Type B pancreatic cell (in vitro differentiated cells): ENCODE measurements around the gene C1orf159. TPM values are rescaled to one million over a fixed set of nuclear protein-coding genes. Genes with fewer than 3 reads are reported as not detected.
A peak's percentile ranks its signal among the peaks of the same experiment; 100 is the strongest.

Source experiments
- DNase-seq: peaks from one replicate; pipeline ENCODE4 v3.0.0; 2021; ENCODE audit warnings: mixed read lengths; ENCODE audit not compliant: unreplicated experiment; ENCODE audit errors: extremely low spot score
- H3K27ac Mint-ChIP-seq: 2 replicates; pipeline ENCODE4 v1.8.0; 2021; ENCODE audit warnings: mild to moderate bottlenecking, mixed read lengths
- H3K27me3 Mint-ChIP-seq: 2 replicates; pipeline ENCODE4 v1.8.0; 2021; ENCODE audit warnings: mixed read lengths
- H3K36me3 Mint-ChIP-seq: 2 replicates; pipeline ENCODE4 v1.8.0; 2021; ENCODE audit warnings: mixed read lengths
- H3K4me1 Mint-ChIP-seq: one replicate; pipeline ENCODE4 v1.8.0; 2021; ENCODE audit warnings: mixed read lengths; ENCODE audit not compliant: unreplicated experiment
- H3K4me3 Mint-ChIP-seq: 2 replicates; pipeline ENCODE4 v1.8.0; 2021; ENCODE audit warnings: mild to moderate bottlenecking, mixed read lengths
- H3K9me3 Mint-ChIP-seq: 2 replicates; pipeline ENCODE4 v1.8.0; 2021; ENCODE audit warnings: mixed read lengths
- long read RNA-seq: library from polyadenylated mRNA; unstranded; transcript quantifications from one replicate; pipeline ENCODE4 v2.0.0, GENCODE V29; 2020
- total RNA-seq: library from RNA; stranded (reverse); gene quantifications from 2 replicates; pipeline ENCODE4 v1.2.1, GENCODE V29; 2021; ENCODE audit warnings: low replicate concordance
- TF ChIP-seq, protein P1 (sequence below): fragments of 200-600 bp; sonication (generic); conservative IDR thresholded peaks from 2 replicates; pipeline ENCODE4 v1.5.0; 2021; ENCODE audit warnings: antibody characterized with exemption, mild to moderate bottlenecking

Gene C1orf159
- 20.0 and 21.2 TPM in 2 replicates for total RNA-seq
- long read RNA-seq, partial matches to known transcripts: 1 of 4 reads
- long read RNA-seq, other reads (novel, unspliced or antisense): 3 of 4 reads

- TF ChIP-seq, protein P1, sequence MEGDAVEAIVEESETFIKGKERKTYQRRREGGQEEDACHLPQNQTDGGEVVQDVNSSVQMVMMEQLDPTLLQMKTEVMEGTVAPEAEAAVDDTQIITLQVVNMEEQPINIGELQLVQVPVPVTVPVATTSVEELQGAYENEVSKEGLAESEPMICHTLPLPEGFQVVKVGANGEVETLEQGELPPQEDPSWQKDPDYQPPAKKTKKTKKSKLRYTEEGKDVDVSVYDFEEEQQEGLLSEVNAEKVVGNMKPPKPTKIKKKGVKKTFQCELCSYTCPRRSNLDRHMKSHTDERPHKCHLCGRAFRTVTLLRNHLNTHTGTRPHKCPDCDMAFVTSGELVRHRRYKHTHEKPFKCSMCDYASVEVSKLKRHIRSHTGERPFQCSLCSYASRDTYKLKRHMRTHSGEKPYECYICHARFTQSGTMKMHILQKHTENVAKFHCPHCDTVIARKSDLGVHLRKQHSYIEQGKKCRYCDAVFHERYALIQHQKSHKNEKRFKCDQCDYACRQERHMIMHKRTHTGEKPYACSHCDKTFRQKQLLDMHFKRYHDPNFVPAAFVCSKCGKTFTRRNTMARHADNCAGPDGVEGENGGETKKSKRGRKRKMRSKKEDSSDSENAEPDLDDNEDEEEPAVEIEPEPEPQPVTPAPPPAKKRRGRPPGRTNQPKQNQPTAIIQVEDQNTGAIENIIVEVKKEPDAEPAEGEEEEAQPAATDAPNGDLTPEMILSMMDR: no peak
- Mint-ChIP-seq H3K27ac (peak within 1 kb of the TSS; percentile 72), H3K4me1 (peaks cover 4% of the 10 kb centered on the region), H3K9me3 (peaks cover 4% of the 10 kb centered on the region), H3K4me3 (peak within 1 kb of the TSS; percentile 90), H3K36me3 (peaks cover 18% of the 10 kb centered on the region), H3K27me3 (peaks cover 18% of the 10 kb centered on the region)
- DNase-seq: peak; percentile 100
Observed at GRCh38 chr1:1115786-1116700, at the start of gene C1orf159. C1orf159 (minus strand) TSS chr1:1116089; CDS start chr1:1091543, 24,546 bp downstream.

GRCh38 chr1:1165485-1165884 lies 49.6 kb upstream of the C1orf159 start:
- TF ChIP-seq, protein P1: no peak
- DNase-seq: no peak
- Mint-ChIP-seq H3K4me3 (peak overlapping the region; percentile 78), H3K36me3 (no peaks in the 10 kb centered on the region), H3K9me3 (no peaks in the 10 kb centered on the region), H3K27ac (peak overlapping the region; percentile 87), H3K4me1 (peaks cover 10% of the 10 kb centered on the region), H3K27me3 (no peaks in the 10 kb centered on the region)

DNA sequence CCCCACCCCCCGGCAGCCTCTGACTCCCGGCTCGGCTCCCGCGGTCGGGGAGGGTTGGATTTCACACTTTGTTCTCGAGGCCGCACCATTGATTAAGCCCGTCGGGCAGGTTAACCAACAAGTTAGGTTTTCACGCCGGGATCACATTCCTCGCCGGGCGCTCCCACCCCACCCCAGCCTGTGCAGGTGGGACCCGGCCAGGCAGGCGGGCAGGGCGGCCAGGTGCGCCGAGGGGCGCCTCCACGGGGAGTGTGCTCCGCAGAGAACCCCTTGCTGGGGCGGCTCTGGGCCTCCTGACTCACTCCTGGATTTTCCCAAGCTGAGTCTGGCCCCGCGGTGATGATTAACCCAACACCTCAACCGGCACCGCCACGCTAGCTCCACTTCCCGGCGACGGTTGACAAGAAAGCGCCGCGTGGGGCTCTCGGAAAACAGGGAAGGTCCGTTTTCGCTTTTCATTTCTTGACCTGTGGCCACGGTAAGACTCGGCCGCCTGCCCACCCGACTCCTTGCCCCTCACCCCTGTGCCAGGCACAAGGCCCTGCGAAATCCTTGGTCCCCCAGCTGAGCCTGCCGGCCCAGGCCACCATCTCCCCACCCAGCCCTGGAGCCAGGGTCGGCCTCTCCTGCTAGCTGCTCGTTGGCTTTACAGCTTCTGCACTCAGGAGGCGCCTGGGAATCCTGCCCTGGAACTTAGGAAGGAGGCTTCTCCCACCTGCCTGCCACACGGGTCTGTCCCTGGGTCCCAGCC lies 49.0 kb upstream of the C1orf159 start:
- Mint-ChIP-seq H3K4me1 (peaks cover 10% of the 10 kb centered on the region), H3K4me3 (peak overlapping the region; percentile 89), H3K27me3 (no peaks in the 10 kb centered on the region), H3K27ac (peak overlapping the region; percentile 75), H3K9me3 (no peaks in the 10 kb centered on the region), H3K36me3 (no peaks in the 10 kb centered on the region)
- DNase-seq: no peak
- TF ChIP-seq, protein P1: no peak

- Mint-ChIP-seq H3K27me3 (no peaks in the 10 kb centered on the region), H3K27ac (peak overlapping the region; percentile 75), H3K4me3 (peak overlapping the region; percentile 89)
Observed at GRCh38 chr1:1164361-1164700, 48.4 kb upstream of the C1orf159 start.

DNA sequence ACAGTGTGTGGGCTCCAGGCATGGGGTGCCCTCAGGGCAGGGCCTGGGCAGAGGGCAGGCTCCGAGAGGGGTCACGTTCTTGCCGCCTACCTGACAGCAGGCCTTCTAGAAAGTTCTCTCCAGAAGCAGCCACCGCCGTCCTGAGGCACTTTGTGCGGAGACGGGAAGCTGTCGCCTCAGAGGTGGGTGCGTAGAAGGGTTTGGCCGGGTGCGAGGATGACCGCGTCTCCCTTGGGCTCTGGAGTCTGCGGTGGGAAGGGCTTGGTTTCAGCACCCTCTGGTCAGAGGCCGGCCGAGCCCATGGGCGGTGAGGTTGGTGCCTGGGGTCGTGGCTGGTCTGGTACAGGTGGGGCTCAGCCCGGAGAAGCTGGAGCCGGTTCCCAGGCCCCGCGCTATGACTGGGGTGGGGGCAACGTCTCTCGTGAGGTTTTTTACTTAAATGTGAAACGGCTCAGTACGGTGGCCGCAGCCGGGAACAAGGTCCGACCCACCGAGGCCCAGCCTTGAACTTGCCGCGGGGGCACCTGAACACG lies 47.7 kb upstream of the C1orf159 start:
- Mint-ChIP-seq H3K27me3 (no peaks in the 10 kb centered on the region), H3K4me3 (peak overlapping the region; percentile 89), H3K27ac (peak overlapping the region; percentile 75), H3K9me3 (no peaks in the 10 kb centered on the region), H3K4me1 (peaks cover 10% of the 10 kb centered on the region), H3K36me3 (no peaks in the 10 kb centered on the region)
- DNase-seq: no peak
- TF ChIP-seq, protein P1: no peak

More at GRCh38 chr1:1164361-1164700, 48.4 kb upstream of the C1orf159 start:
- no peak for DNase-seq
- H3K9me3 Mint-ChIP-seq: no peaks in the 10 kb centered on the region
- TF ChIP-seq, protein P1: no peak
- H3K4me1 Mint-ChIP-seq: peaks cover 10% of the 10 kb centered on the region
- H3K36me3 Mint-ChIP-seq: no peaks in the 10 kb centered on the region
